Common myeloid progenitor, CD34-positive (primary cell): ENCODE results near the gene DRD3.

Source experiments
- CTCF ChIA-PET: fragments of 350-600 bp; sonication (Branson Sonifier 250); formaldehyde crosslinking; loops from one replicate; lab custom pipeline; 2021; ENCODE audit warnings: antibody characterized with exemption; lab: Charles Lee
- POLR2A ChIA-PET: fragments of 350-600 bp; sonication (Branson Sonifier 250); formaldehyde crosslinking; loops from one replicate; lab custom pipeline; 2021; ENCODE audit warnings: antibody characterized with exemption; lab: Charles Lee
- DNase-seq, 3 donors: peaks; one replicate each; pipeline versions ENCODE4 v3.0.0 to v3.0.0-alpha.2; 2013
- H3K27ac ChIP-seq, 2 experiments: 1 replicate in 1 of 2; 2 replicates in 1 of 2; pipeline ENCODE4 v1.7.0; 2013; ENCODE audit warnings: inconsistent platforms in 2 of 2, low read length in 2 of 2, mild to moderate bottlenecking in 2 of 2, low read depth in 1 of 2, moderate library complexity in 1 of 2; ENCODE audit not compliant: severe bottlenecking in 2 of 2, insufficient read depth in 1 of 2, poor library complexity in 1 of 2
- H3K27me3 ChIP-seq, 5 experiments: replicated peaks in 2 of 5; 1 replicate in 3 of 5; 2 replicates in 2 of 5; pipeline versions ENCODE4 v1.6.1 to v1.7.0; 2013; ENCODE audit warnings: low read length in 4 of 5, mild to moderate bottlenecking in 2 of 5, moderate library complexity in 2 of 5, inconsistent platforms in 1 of 5; ENCODE audit not compliant: insufficient read depth in 5 of 5, control insufficient read depth in 4 of 5
- H3K36me3 ChIP-seq, 4 experiments: 1 replicate in 2 of 4; 2 replicates in 2 of 4; pipeline versions ENCODE4 v1.6.1 to v1.7.0; 2013; ENCODE audit warnings: low read length in 3 of 4, control low read depth in 1 of 4, mild to moderate bottlenecking in 1 of 4; ENCODE audit not compliant: control insufficient read depth in 4 of 4, insufficient read depth in 4 of 4
- H3K4me1 ChIP-seq, 4 experiments: 1 replicate in 3 of 4; 2 replicates in 1 of 4; pipeline versions ENCODE4 v1.6.1 to v1.7.1; 2013; ENCODE audit warnings: low read length in 3 of 4, mild to moderate bottlenecking in 3 of 4, control low read depth in 1 of 4, inconsistent platforms in 1 of 4, moderate library complexity in 1 of 4; ENCODE audit not compliant: control insufficient read depth in 4 of 4, insufficient read depth in 4 of 4; ENCODE audit errors: control extremely low read depth in 1 of 4
- H3K4me3 ChIP-seq, 7 experiments: 1 replicate in 4 of 7; 2 replicates in 3 of 7; pipeline versions ENCODE4 v1.5.1 to v1.7.0; 2013; ENCODE audit warnings: mild to moderate bottlenecking in 7 of 7, low read length in 6 of 7, moderate library complexity in 6 of 7, inconsistent platforms in 2 of 7, low read depth in 2 of 7, control low read depth in 1 of 7; ENCODE audit not compliant: insufficient read depth in 4 of 7, control insufficient read depth in 1 of 7; ENCODE audit errors: extremely low read depth in 1 of 7
- H3K9me3 ChIP-seq, 5 experiments: 1 replicate in 4 of 5; 2 replicates in 1 of 5; pipeline versions ENCODE4 v1.6.1 to v1.7.1; 2013; ENCODE audit warnings: low read length in 4 of 5, mild to moderate bottlenecking in 2 of 5, inconsistent platforms in 1 of 5, low read depth in 1 of 5, moderate library complexity in 1 of 5; ENCODE audit not compliant: control insufficient read depth in 4 of 5, insufficient read depth in 2 of 5; ENCODE audit errors: control extremely low read depth in 1 of 5
- WGBS: methylation state at CpG from one replicate; pipeline ENCODE4 v1.1.5; 2013; ENCODE audit not compliant: insufficient coverage; 5-methylcytosine and 5-hydroxymethylcytosine counted together

DRD3 gene

GRCh38 chr3:114101101-114101500 lies 77.8 kb downstream of the DRD3 start:
- Histone ChIP-seq H3K9me3 (no peaks in the 10 kb centered on the region), H3K27ac (no peak overlapping the region), H3K4me3 (no peak overlapping the region), H3K4me1 (peaks cover 0 to 3% (median 0%) of the 10 kb centered on the region in 4 experiments), H3K27me3 (no peaks in the 10 kb centered on the region), H3K36me3 (no peaks in the 10 kb centered on the region)
- ChIA-PET CTCF (interaction anchor here (0.7 kb wide), 1 partner anchor 1722 kb away, joined by 3 read pairs; no protein-coding TSS in a partner anchor), POLR2A (no interaction called here)
- no CpG with 5 or more reads among the region's 1 CpG for WGBS
- no peak for DNase-seq

- no peaks in the 10 kb centered on the region for H3K9me3 ChIP-seq
- H3K36me3 ChIP-seq: no peaks in the 10 kb centered on the region
- no peak overlapping the region for H3K4me3 ChIP-seq
- WGBS: no CpG with 5 or more reads among the region's 3 CpGs
- CTCF ChIA-PET: no interaction called here
- H3K27me3 ChIP-seq: no peaks in the 10 kb centered on the region
- DNase-seq: no peak
- H3K4me1 ChIP-seq: peaks cover 4 to 11% (median 7%) of the 10 kb centered on the region in 4 experiments
- no peak overlapping the region for H3K27ac ChIP-seq
- POLR2A ChIA-PET: no interaction called here
Observed at GRCh38 chr3:114095796-114096195, 83.1 kb downstream of the DRD3 start.

GRCh38 chr3:114093596-114093995 lies 85.3 kb downstream of the DRD3 start:
- WGBS: 100% methylated on average over 1 of the region's 2 CpGs
- DNase-seq: peak in 2 of 3 donors; percentile 31 to 33
- no peaks in the 10 kb centered on the region for H3K27me3 ChIP-seq
- peaks cover 4 to 11% (median 7%) of the 10 kb centered on the region in 4 experiments for H3K4me1 ChIP-seq
- POLR2A ChIA-PET: no interaction called here
- peaks cover 0 to 2% (median under 1%) of the 10 kb centered on the region in 4 experiments for H3K36me3 ChIP-seq
- CTCF ChIA-PET: interaction anchor here (1.0 kb wide), 1 partner anchor 32 kb away, joined by 3 read pairs; no protein-coding TSS in a partner anchor
- no peaks in the 10 kb centered on the region for H3K9me3 ChIP-seq
- no peak overlapping the region for H3K4me3 ChIP-seq
- no peak overlapping the region for H3K27ac ChIP-seq

GRCh38 chr3:114093016-114093380 lies 85.9 kb downstream of the DRD3 start:
- ChIA-PET CTCF (no interaction called here), POLR2A (no interaction called here)
- no peaks in the 10 kb centered on the region for H3K9me3 ChIP-seq
- H3K4me1 ChIP-seq: peaks cover 4 to 11% (median 7%) of the 10 kb centered on the region in 4 experiments
- H3K27me3 ChIP-seq: no peaks in the 10 kb centered on the region
- H3K4me3 ChIP-seq: no peak overlapping the region
- no peak for DNase-seq
- 95% methylated on average over 2 of the region's 3 CpGs for WGBS
- no peak overlapping the region for H3K27ac ChIP-seq
- H3K36me3 ChIP-seq: peaks cover 0 to 3% (median 1%) of the 10 kb centered on the region in 4 experiments

GRCh38 chr3:114092151-114093015 lies 86.5 kb downstream of the DRD3 start:
- Histone ChIP-seq H3K9me3 (peaks cover 0 to 4% (median 0%) of the 10 kb centered on the region in 5 experiments), H3K4me3 (peak overlapping the region in 3 of 7 experiments; percentile 28 to 56 (median 49)), H3K27me3 (no peaks in the 10 kb centered on the region), H3K4me1 (peaks cover 4 to 11% (median 7%) of the 10 kb centered on the region in 4 experiments), H3K27ac (no peak overlapping the region), H3K36me3 (peaks cover 0 to 8% (median 6%) of the 10 kb centered on the region in 4 experiments)
- 47% methylated on average over 12 of the region's 13 CpGs for WGBS
- CTCF ChIA-PET: no interaction called here
- POLR2A ChIA-PET: interaction anchor here (0.6 kb wide), 1 partner anchor 37 kb away, joined by 3 read pairs; no protein-coding TSS in a partner anchor
- DNase-seq: peak in 2 of 3 donors; percentile 33 to 47

GRCh38 chr3:114089675-114090074 lies 89.2 kb downstream of the DRD3 start:
- Histone ChIP-seq H3K4me1 (peaks cover 4 to 11% (median 7%) of the 10 kb centered on the region in 4 experiments), H3K36me3 (peaks cover 16 to 32% (median 26%) of the 10 kb centered on the region in 4 experiments), H3K27ac (no peak overlapping the region), H3K27me3 (no peaks in the 10 kb centered on the region), H3K9me3 (peaks cover 0 to 9% (median 0%) of the 10 kb centered on the region in 5 experiments), H3K4me3 (no peak overlapping the region)
- CTCF ChIA-PET: interaction anchor here (1.3 kb wide), 1 partner anchor 41 kb away, joined by 3 read pairs; no protein-coding TSS in a partner anchor
- POLR2A ChIA-PET: no interaction called here
- no peak for DNase-seq

- Histone ChIP-seq H3K9me3 (peaks cover 0 to 9% (median 0%) of the 10 kb centered on the region in 5 experiments), H3K27me3 (no peaks in the 10 kb centered on the region), H3K4me1 (no peaks in the 10 kb centered on the region), H3K36me3 (peaks cover 28 to 61% (median 46%) of the 10 kb centered on the region in 4 experiments), H3K27ac (no peak overlapping the region), H3K4me3 (no peak overlapping the region)
- 100% methylated on average over 1 of the region's 2 CpGs for WGBS
- DNase-seq: no peak
- CTCF ChIA-PET: no interaction called here
- POLR2A ChIA-PET: no interaction called here
Observed at GRCh38 chr3:114086356-114086755, 92.5 kb downstream of the DRD3 start.
